HG03571 (cell line): ENCODE data around the gene TBX5.
"Not testable (repeated sequence)": the region's sequence is repeated elsewhere in the genome, so short reads cannot be mapped to it uniquely, and the experiment has no call there.

Source experiments
- ATAC-seq: cut with Tn5 transposase; IDR thresholded peaks from one replicate; pipeline ENCODE4 v1.9.1; 2021; ENCODE audit not compliant: unreplicated experiment

The TBX5 gene

GRCh38 chr12:114384739-114385138, 21.2 kb downstream of the TBX5 start:
- ATAC-seq = no peak

- no peak for ATAC-seq
Observed at GRCh38 chr12:114381177-114381576, 24.8 kb downstream of the TBX5 start.

- no peak for ATAC-seq
Observed at GRCh38 chr12:114371733-114372132, 34.2 kb downstream of the TBX5 start.

- no peak for ATAC-seq
Observed at GRCh38 chr12:114371250-114371649, 34.7 kb downstream of the TBX5 start.

DNA sequence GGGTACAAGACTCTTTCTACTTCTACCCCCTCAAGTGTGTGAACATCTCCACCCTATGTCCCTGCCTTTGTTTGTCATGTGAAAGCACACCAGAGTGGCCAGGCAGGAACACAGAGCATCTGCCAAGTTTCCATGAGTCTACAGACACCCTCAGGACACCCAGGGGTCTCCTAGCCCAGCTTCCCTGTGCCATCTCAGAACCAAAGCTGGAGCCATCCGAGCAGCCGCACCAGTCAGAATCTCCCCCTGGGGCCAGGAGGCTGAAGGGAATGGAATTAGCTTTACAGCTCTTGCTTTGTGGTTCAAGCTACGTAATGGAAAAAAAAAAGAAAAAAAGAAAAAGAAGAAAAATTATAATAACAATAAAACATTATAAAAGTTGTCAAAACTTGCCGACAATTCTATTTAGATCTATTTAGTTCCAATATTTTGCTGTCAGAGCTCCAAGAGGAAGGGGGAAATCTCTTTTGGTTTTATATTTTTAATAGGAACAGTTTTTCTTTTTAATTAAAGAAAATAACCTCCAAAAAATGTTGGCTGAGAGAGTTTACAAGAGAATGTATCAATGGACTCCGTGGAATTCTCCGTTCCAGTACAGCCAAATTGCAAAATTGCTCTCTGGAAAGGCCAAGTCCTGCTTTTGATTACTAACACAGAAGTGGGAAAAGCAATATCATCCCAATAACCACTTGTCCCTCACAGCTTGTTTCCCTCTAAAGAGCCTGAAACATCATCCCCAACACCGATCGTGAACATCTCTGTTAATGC, 37.1 kb downstream of the TBX5 start:
- no peak for ATAC-seq

- no peak for ATAC-seq
Observed at GRCh38 chr12:114361992-114362391, 44.0 kb downstream of the TBX5 start.

DNA sequence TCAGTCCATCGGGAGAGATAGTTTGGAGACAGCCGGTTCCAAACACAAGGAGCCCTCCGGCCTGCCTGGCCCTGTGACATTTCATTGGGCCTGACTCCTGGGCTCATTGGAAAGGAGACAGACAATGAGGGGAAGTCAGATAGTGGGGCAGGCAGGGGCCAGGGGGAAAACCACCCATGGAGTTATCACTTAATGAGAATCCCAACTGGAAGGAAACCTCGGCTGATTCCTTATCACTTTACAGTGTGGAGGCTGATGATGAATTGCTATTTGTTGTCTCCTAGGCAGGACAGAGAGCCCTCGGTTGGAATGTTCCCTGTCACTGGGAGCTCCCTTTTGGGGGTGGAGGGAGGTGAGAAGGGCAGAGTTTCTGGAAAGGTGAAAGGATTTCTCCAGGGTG, 44.4 kb downstream of the TBX5 start:
- no peak for ATAC-seq

DNA sequence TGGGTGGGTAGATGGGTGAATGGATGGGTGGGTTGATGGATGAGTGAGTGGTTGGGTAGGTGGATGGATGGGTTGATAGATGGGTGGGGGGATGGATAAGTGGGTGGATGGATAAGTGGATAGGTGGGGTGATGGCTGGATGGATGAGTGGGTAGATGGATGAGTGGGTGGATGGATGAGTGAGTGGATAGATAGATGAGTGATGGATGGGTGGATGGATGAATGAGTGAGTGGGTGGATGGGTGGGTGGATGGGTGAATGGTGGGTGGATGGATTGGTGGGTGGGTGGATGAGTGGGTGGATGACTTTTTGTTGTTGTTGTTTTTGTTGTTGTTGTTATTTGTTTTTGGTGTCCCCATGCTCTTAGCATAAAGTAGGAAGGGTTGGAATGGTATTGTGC, 45.5 kb downstream of the TBX5 start:
- no peak for ATAC-seq

DNA sequence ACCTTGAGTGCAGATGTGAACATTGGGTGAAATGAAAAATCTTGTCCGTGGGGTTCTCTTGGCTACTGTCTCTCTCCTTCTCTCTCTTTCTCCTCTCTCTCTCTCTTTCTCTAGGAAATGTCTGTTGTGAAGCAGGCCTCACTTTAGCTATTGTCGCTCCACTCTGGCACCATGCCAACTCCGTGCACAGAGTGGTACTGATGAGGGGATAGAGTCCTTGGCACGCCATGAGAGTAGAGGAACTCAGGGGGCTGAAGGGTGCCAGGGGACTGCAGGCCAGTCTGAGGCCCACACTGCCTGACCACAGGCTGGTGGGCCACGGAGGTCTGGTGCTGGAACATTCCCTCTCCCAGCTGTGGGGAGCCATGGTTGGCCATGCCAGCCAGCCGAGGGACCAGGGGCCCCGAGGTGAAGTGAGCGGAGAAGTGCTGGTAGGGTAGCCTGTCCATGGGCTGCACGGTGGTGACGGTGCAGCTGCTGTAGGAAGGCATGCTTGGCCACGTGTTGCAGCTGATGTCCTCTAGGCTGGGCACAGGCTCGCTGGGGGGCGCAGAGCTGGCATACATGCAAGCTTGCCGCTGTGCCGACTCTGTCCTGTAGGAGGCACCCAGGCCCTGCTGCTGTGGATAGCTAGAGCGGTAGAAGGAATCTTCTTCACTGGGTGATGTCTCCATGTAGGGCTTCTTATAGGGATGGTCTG, 50.4 kb downstream of the TBX5 start:
- no peak for ATAC-seq

DNA sequence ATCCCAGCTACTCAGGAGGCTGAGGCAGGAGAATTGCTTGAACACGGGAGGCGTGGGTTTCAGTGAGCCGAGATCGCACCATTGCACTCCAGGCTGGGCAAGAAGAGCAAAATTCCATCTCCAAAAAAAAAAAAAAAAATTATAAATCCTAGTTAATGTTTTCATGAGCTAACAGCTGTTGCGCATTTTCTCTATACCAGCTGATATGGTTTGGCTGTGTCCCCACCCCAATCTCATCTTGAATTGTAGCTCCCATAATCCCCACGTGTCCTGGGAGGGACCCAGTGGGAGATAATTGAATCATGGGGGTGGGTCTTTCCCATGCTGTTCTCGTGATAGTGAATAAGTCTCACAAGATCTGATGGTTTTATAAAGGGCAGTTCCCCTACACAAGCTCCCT, 56.7 kb downstream of the TBX5 start:
- ATAC-seq = not testable (repeated sequence)

DNA sequence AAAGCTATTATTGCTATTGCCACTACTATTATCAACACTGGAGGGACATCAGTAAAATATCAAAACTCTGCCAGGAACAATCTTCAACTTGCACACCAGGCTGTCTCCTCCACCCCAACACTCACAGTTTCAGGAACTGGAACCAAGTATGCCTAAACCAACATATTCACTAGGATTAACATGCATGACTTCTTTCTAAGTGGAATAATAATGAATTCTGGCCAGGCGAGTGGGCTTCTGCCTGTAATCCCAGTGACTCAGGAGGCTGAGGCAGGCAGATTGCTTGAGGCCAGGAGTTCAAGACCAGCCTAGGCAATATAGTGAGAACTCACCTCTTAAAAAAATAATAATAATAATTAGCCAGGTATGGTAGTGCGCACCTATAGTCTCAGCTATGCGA, 58.1 kb downstream of the TBX5 start:
- no peak for ATAC-seq

DNA sequence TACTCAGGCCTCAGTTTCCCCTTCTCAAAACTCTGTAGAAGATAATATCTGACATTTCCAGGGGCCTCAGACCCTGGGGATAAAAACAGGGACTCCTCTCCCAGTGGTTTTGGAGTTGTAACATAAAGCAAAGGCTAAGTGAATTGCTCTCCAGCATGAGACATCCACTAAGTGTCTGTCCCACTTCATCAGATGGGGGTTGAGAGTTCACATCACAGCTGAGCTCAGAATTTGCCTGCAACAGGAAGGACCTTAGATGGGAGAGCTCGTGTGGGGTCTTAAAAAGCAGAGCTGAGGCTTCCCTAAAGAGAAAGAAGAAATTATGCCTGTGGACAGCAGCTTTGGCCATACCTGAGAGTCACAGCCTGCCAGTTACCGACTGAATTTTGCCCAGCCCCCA, 61.1 kb downstream of the TBX5 start:
- ATAC-seq = no peak

GRCh38 chr12:114344303-114344663, 61.7 kb downstream of the TBX5 start:
- ATAC-seq = no peak

GRCh38 chr12:114343585-114344302, 62.2 kb downstream of the TBX5 start:
- no peak for ATAC-seq

GRCh38 chr12:114342656-114343055, 63.3 kb downstream of the TBX5 start:
- ATAC-seq = no peak

- no peak for ATAC-seq
Observed at GRCh38 chr12:114341635-114342034, 64.3 kb downstream of the TBX5 start.

GRCh38 chr12:114340231-114340630, 65.7 kb downstream of the TBX5 start:
- ATAC-seq = no peak

GRCh38 chr12:114339626-114340025, 66.3 kb downstream of the TBX5 start:
- ATAC-seq = no peak

GRCh38 chr12:114335607-114336006, 70.3 kb downstream of the TBX5 start:
- ATAC-seq = no peak

GRCh38 chr12:114334395-114334794, 71.5 kb downstream of the TBX5 start:
- no peak for ATAC-seq

DNA sequence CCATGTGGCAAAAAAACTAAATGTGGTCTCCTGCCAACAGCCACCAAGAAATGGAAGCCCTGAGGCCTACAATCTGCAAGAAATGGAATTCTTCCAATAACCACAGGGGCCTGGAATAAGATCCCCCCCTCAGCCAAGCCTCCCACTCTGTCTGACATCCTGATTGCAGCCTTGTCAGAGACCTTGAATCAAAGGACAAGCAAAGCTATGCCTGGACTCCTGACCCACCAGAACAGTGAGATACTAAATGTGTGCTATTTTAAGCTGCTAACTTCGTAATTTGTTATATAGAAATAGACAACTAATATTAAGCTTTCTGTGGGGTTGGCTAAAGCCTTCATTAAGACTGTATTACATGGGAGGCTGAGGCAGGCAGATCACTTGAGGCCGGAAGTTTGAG, 77.7 kb downstream of the TBX5 start:
- ATAC-seq = no peak

DNA sequence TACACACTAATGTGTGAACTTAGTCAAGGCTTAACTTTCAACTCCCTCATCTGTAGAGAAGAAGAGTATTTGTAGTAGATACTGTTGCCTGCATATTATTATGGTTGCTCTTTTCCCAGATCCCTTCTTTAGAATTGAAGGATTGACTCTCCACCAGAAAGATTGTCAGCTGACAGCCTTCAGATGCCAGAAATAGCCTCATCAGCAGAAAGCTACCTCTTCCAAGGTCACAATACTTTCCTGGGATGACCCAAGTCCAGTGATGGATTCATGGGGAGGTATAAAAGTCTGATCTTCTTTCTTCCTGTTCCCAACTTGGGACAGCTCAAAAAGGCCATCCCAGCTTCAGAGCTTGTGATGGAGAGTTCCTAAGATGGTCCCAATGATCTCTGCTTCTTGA, 78.2 kb downstream of the TBX5 start:
- ATAC-seq = no peak
